PC-3 (cell line): Measurements from ENCODE around the gene NPEPL1.

Experiments
- CTCF ChIP-seq: fragments of 300-600 bp; sonication (generic); conservative IDR thresholded peaks from 2 replicates; pipeline ENCODE4 v1.5.1; 2017; ENCODE audit warnings: antibody characterized with exemption, low read depth, mild to moderate bottlenecking, low read length
- EZH2 ChIP-seq: fragments of 300-600 bp; sonication (generic); IDR thresholded peaks from one replicate; pipeline ENCODE4 v1.6.1; 2017; ENCODE audit warnings: antibody characterized with exemption, mild to moderate bottlenecking, low read length; ENCODE audit not compliant: unreplicated experiment
- EZH2phosphoT487 ChIP-seq: fragments of 300-600 bp; sonication (generic); IDR thresholded peaks from 2 replicates; pipeline ENCODE4 v1.6.1; 2018; ENCODE audit warnings: mild to moderate bottlenecking, antibody characterized with exemption, low read length, borderline replicate concordance

- no peak for TF ChIP-seq EZH2phosphoT487
- TF ChIP-seq EZH2 = no peak
- TF ChIP-seq CTCF = no peak
These were observed 37.1 kb upstream of the NPEPL1 start for GRCh38 chr20:58655328-58656107.
